ENCODE data around the gene CUX1. TPM values are rescaled to one million over a fixed set of nuclear protein-coding genes. Genes with fewer than 3 reads are reported as not detected.

Gene CUX1
- total and polyA plus RNA-seq, 2 of the 13 experiments (the other 11 are each of a cell fraction or from before 2014, with no cell fraction given): 13.7 to 14.9 TPM

DNA sequence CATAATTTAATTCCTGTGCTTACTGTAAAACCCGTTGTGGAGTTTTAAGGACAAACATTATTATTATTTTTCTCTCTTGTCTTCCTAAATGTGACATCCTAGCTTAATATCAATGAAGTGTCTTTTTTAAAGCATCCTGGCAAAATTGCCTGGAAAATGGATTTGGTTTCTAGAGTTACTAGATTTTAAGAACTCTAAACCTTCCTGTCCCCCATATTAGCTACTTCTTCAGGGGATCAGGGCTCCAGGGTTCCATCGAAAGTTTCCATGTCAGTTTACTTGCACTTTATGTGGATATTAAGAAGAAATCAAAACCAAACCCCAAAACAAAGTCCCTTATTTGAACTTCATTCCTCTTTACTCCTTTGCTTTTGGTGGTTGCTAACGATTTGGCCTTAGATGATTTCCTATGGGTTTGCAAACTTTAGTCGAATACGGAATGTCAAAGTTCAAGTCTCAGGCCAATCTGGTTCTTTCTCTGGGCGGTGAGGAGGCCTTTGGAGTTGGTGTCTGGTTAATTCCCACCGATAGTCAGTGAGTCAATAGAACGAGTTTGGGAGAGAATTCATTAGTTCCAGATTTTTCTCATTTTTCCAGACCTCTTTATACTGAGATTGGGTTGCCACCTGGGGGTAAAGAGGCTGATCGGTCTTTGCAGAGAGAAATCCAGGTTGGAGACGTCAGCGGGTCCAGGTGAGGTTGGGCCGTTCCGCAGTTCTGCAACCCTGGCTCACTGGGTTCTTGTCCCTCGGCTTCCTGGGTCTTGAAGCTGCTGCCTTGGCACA lies 1.1 kb downstream of the CUX1 start (continued):
- TF ChIP-seq, protein P1, sequence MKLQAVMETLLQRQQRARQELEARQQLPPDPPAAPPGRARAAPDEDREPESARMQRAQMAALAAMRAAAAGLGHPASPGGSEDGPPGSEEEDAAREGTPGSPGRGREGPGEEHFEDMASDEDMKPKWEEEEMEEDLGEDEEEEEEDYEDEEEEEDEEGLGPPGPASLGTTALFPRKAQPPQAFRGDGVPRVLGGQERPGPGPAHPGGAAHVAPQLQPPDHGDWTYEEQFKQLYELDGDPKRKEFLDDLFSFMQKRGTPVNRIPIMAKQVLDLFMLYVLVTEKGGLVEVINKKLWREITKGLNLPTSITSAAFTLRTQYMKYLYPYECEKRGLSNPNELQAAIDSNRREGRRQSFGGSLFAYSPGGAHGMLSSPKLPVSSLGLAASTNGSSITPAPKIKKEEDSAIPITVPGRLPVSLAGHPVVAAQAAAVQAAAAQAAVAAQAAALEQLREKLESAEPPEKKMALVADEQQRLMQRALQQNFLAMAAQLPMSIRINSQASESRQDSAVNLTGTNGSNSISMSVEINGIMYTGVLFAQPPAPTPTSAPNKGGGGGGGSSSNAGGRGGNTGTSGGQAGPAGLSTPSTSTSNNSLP (IDR thresholded peaks at IDR 0.05; ENCODE audit: low read depth, low read length): peak; percentile 26; the same call in 1 of the 2 replicates
- TF ChIP-seq ASH2L (IDR thresholded peaks at IDR 0.05; ENCODE audit: insufficient read length, low read depth, low read length) (peak; percentile 51), SAP130 (CRISPR knock-in tag; IDR thresholded peaks at IDR 0.05; ENCODE audit: low read depth) (peak; percentile 35; the same call in 1 of the 2 replicates), ATF1 (CRISPR knock-in tag; IDR thresholded peaks at IDR 0.05) (no peak), RXRA (CRISPR knock-in tag; IDR thresholded peaks at IDR 0.05) (no peak), CHCHD3 (CRISPR knock-in tag; IDR thresholded peaks at IDR 0.05) (no peak), HHEX (CRISPR knock-in tag; IDR thresholded peaks at IDR 0.05) (no peak), PHF21A (CRISPR knock-in tag; IDR thresholded peaks at IDR 0.05) (peak; percentile 38; the same call in 1 of the 2 replicates), ZNF337 (CRISPR knock-in tag; IDR thresholded peaks at IDR 0.05; ENCODE audit: borderline replicate concordance, low read depth) (no peak), ZNF382 (CRISPR knock-in tag; IDR thresholded peaks at IDR 0.05; ENCODE audit: borderline replicate concordance) (no peak), FOXC1 (CRISPR knock-in tag; IDR thresholded peaks at IDR 0.05; ENCODE audit: borderline replicate concordance) (0 out of 2 replicates have a peak, but pooled peaks have one; percentile 27), ZNF619 (CRISPR knock-in tag; IDR thresholded peaks at IDR 0.05) (no peak), GABPA (IDR thresholded peaks at IDR 0.05; ENCODE audit: low read depth, low read length) (no peak), GABPA (CRISPR knock-in tag; IDR thresholded peaks at IDR 0.05; ENCODE audit: low read depth) (no peak), HES4 (CRISPR knock-in tag; IDR thresholded peaks at IDR 0.05; ENCODE audit: borderline replicate concordance) (no peak), ZNF674 (CRISPR knock-in tag; IDR thresholded peaks at IDR 0.05; ENCODE audit: low read depth) (no peak)
- TF ChIP-seq, protein P2, sequence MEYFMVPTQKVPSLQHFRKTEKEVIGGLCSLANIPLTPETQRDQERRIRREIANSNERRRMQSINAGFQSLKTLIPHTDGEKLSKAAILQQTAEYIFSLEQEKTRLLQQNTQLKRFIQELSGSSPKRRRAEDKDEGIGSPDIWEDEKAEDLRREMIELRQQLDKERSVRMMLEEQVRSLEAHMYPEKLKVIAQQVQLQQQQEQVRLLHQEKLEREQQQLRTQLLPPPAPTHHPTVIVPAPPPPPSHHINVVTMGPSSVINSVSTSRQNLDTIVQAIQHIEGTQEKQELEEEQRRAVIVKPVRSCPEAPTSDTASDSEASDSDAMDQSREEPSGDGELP (IDR thresholded peaks at IDR 0.05; ENCODE audit: borderline replicate concordance, low read depth): no peak
- TF ChIP-seq, protein P3, sequence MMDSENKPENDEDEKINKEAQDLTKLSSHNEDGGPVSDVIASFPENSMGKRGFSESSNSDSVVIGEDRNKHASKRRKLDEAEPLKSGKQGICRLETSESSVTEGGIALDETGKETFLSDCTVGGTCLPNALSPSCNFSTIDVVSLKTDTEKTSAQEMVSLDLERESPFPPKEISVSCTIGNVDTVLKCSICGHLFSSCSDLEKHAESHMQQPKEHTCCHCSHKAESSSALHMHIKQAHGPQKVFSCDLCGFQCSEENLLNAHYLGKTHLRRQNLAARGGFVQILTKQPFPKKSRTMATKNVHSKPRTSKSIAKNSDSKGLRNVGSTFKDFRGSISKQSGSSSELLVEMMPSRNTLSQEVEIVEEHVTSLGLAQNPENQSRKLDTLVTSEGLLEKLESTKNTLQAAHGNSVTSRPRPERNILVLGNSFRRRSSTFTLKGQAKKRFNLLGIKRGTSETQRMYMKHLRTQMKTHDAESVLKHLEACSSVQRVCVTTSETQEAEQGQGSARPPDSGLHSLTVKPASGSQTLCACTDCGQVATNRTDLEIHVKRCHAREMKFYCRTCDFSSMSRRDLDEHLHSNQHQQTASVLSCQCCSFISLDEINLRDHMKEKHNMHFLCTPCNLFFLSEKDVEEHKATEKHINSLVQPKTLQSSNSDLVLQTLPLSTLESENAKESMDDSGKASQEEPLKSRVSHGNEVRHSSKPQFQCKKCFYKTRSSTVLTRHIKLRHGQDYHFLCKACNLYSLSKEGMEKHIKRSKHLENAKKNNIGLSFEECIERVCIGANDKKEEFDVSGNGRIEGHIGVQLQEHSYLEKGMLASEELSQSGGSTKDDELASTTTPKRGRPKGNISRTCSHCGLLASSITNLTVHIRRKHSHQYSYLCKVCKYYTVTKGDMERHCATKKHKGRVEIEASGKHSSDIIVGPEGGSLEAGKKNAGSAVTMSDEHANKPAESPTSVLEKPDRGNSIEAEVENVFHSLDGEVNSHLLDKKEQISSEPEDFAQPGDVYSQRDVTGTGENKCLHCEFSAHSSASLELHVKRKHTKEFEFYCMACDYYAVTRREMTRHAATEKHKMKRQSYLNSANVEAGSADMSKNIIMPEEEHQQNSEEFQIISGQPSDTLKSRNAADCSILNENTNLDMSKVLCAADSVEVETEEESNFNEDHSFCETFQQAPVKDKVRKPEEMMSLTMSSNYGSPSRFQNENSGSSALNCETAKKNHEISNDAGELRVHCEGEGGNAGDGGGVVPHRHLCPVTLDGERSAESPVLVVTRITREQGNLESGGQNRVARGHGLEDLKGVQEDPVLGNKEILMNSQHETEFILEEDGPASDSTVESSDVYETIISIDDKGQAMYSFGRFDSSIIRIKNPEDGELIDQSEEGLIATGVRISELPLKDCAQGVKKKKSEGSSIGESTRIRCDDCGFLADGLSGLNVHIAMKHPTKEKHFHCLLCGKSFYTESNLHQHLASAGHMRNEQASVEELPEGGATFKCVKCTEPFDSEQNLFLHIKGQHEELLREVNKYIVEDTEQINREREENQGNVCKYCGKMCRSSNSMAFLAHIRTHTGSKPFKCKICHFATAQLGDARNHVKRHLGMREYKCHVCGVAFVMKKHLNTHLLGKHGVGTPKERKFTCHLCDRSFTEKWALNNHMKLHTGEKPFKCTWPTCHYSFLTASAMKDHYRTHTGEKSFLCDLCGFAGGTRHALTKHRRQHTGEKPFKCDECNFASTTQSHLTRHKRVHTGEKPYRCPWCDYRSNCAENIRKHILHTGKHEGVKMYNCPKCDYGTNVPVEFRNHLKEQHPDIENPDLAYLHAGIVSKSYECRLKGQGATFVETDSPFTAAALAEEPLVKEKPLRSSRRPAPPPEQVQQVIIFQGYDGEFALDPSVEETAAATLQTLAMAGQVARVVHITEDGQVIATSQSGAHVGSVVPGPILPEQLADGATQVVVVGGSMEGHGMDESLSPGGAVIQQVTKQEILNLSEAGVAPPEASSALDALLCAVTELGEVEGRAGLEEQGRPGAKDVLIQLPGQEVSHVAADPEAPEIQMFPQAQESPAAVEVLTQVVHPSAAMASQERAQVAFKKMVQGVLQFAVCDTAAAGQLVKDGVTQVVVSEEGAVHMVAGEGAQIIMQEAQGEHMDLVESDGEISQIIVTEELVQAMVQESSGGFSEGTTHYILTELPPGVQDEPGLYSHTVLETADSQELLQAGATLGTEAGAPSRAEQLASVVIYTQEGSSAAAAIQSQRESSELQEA (CRISPR knock-in tag; IDR thresholded peaks at IDR 0.05; ENCODE audit: not compliant biosample characterization): no peak
